Astrocyte of the spinal cord (primary cell): ENCODE results near the gene UBE2J2.

Source experiments
- DNase-seq: peaks from one replicate; pipeline ENCODE4 v3.0.0; 2011; ENCODE audit warnings: low read depth, low spot score
- H3K4me3 ChIP-seq: 2 replicates; pipeline ENCODE4 v1.5.1; 2011; ENCODE audit warnings: low read depth, mild to moderate bottlenecking, low read length, moderate library complexity
- CTCF ChIP-seq: IDR thresholded peaks from 2 replicates; pipeline ENCODE4 v1.5.1; 2012; ENCODE audit warnings: low read depth, mild to moderate bottlenecking, low read length, inconsistent platforms
- in situ Hi-C: cut with HindIII; loops from 2 replicates; pipeline ENCODE4 v1.10.0; 2017; ENCODE audit warnings: low sequenced_read_pairs

Gene UBE2J2

GRCh38 chr1:1280782-1281481 is 7.3 kb upstream of the UBE2J2 start:
- H3K4me3 ChIP-seq, result no peak overlapping the region
- no peak for DNase-seq
- TF ChIP-seq CTCF, result no peak
- in situ Hi-C loops, result no loop called here

GRCh38 chr1:1279028-1279427 is 5.4 kb upstream of the UBE2J2 start:
- H3K4me3 ChIP-seq, result no peak overlapping the region
- TF ChIP-seq CTCF, result no peak
- in situ Hi-C loops, result no loop called here
- DNase-seq, result no peak

GRCh38 chr1:1278620-1279019 is 5.0 kb upstream of the UBE2J2 start:
- in situ Hi-C loops, result no loop called here
- no peak for DNase-seq
- no peak for TF ChIP-seq CTCF
- no peak overlapping the region for H3K4me3 ChIP-seq

GRCh38 chr1:1275836-1276235 is 2.2 kb upstream of the UBE2J2 start:
- no peak for DNase-seq
- in situ Hi-C loops, result no loop called here

GRCh38 chr1:1274931-1275431 is 1.3 kb upstream of the UBE2J2 start:
- in situ Hi-C loops, result no loop called here
- TF ChIP-seq CTCF, result no peak
- DNase-seq, result no peak
- H3K4me3 ChIP-seq, result no peak overlapping the region

More at GRCh38 chr1:1275836-1276235, 2.2 kb upstream of the UBE2J2 start:
- TF ChIP-seq CTCF, result no peak
- no peak overlapping the region for H3K4me3 ChIP-seq

- peak overlapping the region; percentile 54 for H3K4me3 ChIP-seq
- in situ Hi-C loops, result no loop called here
- no peak for TF ChIP-seq CTCF
- no peak for DNase-seq
These were observed 761 bp upstream of the UBE2J2 start for GRCh38 chr1:1274299-1274930.
